H1 (cell line): ENCODE results near the gene HSD17B13. TPM values are rescaled to one million over a fixed set of nuclear protein-coding genes. Genes with fewer than 3 reads are reported as not detected.

Experiments
- CBX5 ChIP-seq: fragments of 300-800, 300-1000 bp; sonication (generic); IDR thresholded peaks from 2 replicates; pipeline ENCODE4 v1.7.1; 2016; ENCODE audit warnings: antibody characterized with exemption, low read length, low read depth
- polyA plus RNA-seq, 7 experiments: library from polyadenylated mRNA; depleted of rRNA in 3 of 7; stranded (reverse) in 5 of 7; unstranded in 2 of 7; fragments of >200 nt in 5 of 7; fragments of 200-250 nt in 2 of 7; gene quantifications; 1 replicate in 5 of 7; 2 replicates in 1 of 7; 4 replicates in 1 of 7; pipeline versions ENCODE4 v1.2.1 to v1.2.3, GENCODE V29; 2011 to 2013; ENCODE audit warnings: missing spikeins in 2 of 7, mixed read lengths in 2 of 7
- total RNA-seq: library from RNA; stranded (reverse); fragmentation: NEBNext Ultra II Directional; extraction: Animal tissue kit (Norgen Biotek cat#: 25700); gene quantifications from 2 replicates; pipeline ENCODE4 v1.2.1, GENCODE V29; 2021

Gene HSD17B13
- total and polyA plus RNA-seq, 2 of the 8 experiments (the other 6 are each of a cell fraction or from before 2014, with no cell fraction given), result 0.09 to 0.13 TPM

DNA sequence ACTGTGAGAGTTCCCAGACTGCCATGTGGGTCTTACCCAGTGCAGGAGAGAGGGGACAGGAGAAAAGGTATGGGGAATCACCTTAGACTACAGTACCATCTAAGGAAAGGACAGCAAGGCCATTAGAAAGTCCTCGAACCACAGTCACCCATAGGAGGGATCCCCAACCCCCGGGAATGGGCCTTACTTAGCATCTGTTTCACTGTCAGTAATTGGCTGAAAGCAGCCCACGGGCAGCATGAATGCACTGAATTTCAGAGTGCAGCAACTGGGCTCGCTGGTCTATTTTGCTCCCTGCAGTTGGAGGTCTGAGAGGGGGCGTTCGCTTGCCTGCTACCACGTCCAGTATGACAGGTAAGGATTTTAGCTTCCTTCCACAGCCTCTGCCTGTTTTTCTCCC lies 51.9 kb downstream of the HSD17B13 start (continued):
- TF ChIP-seq CBX5, result no peak
